ENCODE measurements around the gene FLAD1. TPM values are rescaled to one million over a fixed set of nuclear protein-coding genes. Genes with fewer than 3 reads are reported as not detected.

Gene FLAD1
- total RNA-seq, 1 experiment from 2014 or later: 88.3 TPM

DNA sequence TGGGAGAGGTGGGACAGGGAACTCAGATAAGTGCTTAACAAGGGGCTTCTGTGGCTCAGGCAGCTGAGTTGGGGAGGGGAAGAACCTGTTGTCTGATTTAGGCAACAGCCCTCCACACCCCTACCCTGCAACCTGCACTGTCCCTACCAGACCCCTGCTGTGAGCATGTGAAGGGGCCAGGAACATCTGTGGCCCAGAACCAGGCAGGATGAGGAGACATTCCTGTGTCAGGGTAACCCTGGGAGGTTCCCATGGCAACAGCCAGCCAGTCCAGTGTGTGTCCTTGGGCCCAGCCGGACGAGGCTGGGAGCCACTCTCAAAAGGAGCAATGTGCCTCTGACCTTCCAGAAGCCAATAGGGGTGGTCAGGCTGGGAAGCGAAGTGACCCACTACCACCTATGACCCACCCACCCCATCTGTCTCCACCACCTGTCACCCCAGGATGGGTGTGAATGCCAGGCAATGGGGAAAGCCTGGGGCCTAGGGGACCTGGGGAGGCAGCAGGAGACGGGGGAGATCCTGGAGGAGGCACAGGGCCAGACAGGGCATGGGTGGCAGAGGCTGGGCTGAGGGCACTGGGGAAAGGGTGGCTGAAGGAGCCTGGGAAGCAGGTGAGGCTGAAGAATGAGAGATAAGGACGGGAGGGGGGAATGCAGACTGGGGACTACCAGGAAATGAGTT lies 41.7 kb upstream of the FLAD1 start:
- CTCF ChIA-PET: interaction anchor here (0.8 to 1.5 kb wide), 6 partner anchors 15 to 382 kb away, joined by 3 to 4 read pairs (median 3); no protein-coding TSS in a partner anchor
- H3K4me1 Mint-ChIP-seq: peaks cover 33% of the 10 kb centered on the region

GRCh38 chr1:154943649-154944400 lies 39.3 kb upstream of the FLAD1 start:
- Mint-ChIP-seq H3K4me1 (peaks cover 24% of the 10 kb centered on the region), H3K27me3 (ENCODE audit: low read depth) (no peaks in the 10 kb centered on the region), H3K9me3 (no peaks in the 10 kb centered on the region), H3K36me3 (no peaks in the 10 kb centered on the region), H3K27ac (peak overlapping the region; percentile 82), H3K4me3 (no peak overlapping the region)
- ATAC-seq: peak; percentile 81
- peak; percentile 68 for DNase-seq (ENCODE audit: low spot score)
- peak; percentile 45 for TF ChIP-seq CTCF (IDR thresholded peaks at IDR 0.05)
- TF ChIP-seq, protein P1, sequence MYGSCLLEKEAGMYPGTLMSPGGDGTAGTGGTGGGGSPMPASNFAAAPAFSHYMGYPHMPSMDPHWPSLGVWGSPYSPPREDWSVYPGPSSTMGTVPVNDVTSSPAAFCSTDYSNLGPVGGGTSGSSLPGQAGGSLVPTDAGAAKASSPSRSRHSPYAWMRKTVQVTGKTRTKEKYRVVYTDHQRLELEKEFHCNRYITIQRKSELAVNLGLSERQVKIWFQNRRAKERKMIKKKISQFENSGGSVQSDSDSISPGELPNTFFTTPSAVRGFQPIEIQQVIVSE (CRISPR knock-in tag; IDR thresholded peaks at IDR 0.05; ENCODE audit: borderline replicate concordance): no peak
- POLR2A ChIA-PET: interaction anchor here (0.5 to 1.3 kb wide), 4 partner anchors 12 to 333 kb away, joined by 3 to 7 read pairs (median 4); partner anchors contain the start of gene PBXIP1
- CTCF ChIA-PET: interaction anchor here (0.5 to 2.1 kb wide), 45 partner anchors 11 to 397 kb away, joined by 3 to 14 read pairs (median 4); partner anchors contain the start of genes FLAD1, KCNN3, LENEP and PYGO2

More for the DNA sequence above, 41.7 kb upstream of the FLAD1 start:
- POLR2A ChIA-PET: no interaction called here
- no peaks in the 10 kb centered on the region for H3K9me3 Mint-ChIP-seq
- ATAC-seq (no peak), DNase-seq (ENCODE audit: low spot score) (peak; percentile 51)
- peaks cover under 1% of the 10 kb centered on the region; the same call in 1 of the 2 replicates for H3K27me3 Mint-ChIP-seq (ENCODE audit: low read depth)
- H3K27ac Mint-ChIP-seq: no peak overlapping the region
- H3K4me3 Mint-ChIP-seq: no peak overlapping the region
- H3K36me3 Mint-ChIP-seq: no peaks in the 10 kb centered on the region; the same call in 1 of the 2 replicates
- TF ChIP-seq ZBTB43 (CRISPR knock-in tag; IDR thresholded peaks at IDR 0.05): no peak
- TF ChIP-seq, protein P1 (CRISPR knock-in tag; IDR thresholded peaks at IDR 0.05; ENCODE audit: borderline replicate concordance): no peak

GRCh38 chr1:154944401-154945159 lies 38.6 kb upstream of the FLAD1 start:
- Mint-ChIP-seq H3K9me3 (no peaks in the 10 kb centered on the region), H3K4me3 (no peak overlapping the region), H3K27me3 (ENCODE audit: low read depth) (no peaks in the 10 kb centered on the region), H3K36me3 (no peaks in the 10 kb centered on the region), H3K4me1 (peaks cover 24% of the 10 kb centered on the region), H3K27ac (no peak overlapping the region)
- DNase-seq (ENCODE audit: low spot score) (no peak), ATAC-seq (no peak)
- ChIA-PET POLR2A (interaction anchor here (1.0 to 1.3 kb wide), 2 partner anchors 11 to 50 kb away, joined by 3 to 7 read pairs; partner anchors contain the start of gene PBXIP1), CTCF (interaction anchor here (0.5 to 2.1 kb wide), 49 partner anchors 8 to 398 kb away, joined by 3 to 14 read pairs (median 4); partner anchors contain the start of genes ADAM15, FLAD1, KCNN3 and LENEP)
- TF ChIP-seq GABPB1 (CRISPR knock-in tag; IDR thresholded peaks at IDR 0.05) (peak; percentile 50; the same call in 1 of the 2 replicates), SMAD3 (CRISPR knock-in tag; IDR thresholded peaks at IDR 0.05; ENCODE audit: borderline replicate concordance) (no peak)

- ChIA-PET POLR2A (interaction anchor here (0.5 to 1.6 kb wide), 3 partner anchors 11 to 60 kb away, joined by 3 read pairs; partner anchors contain the start of genes PBXIP1 and SHC1), CTCF (interaction anchor here (0.8 to 2.1 kb wide), 9 partner anchors 9 to 276 kb away, joined by 3 to 8 read pairs (median 3); partner anchors contain the start of genes ADAM15 and PMVK)
- Mint-ChIP-seq H3K9me3 (no peaks in the 10 kb centered on the region), H3K4me1 (peaks cover 21% of the 10 kb centered on the region), H3K27ac (no peak overlapping the region), H3K4me3 (no peak overlapping the region), H3K36me3 (no peaks in the 10 kb centered on the region), H3K27me3 (ENCODE audit: low read depth) (no peaks in the 10 kb centered on the region)
- DNase-seq (ENCODE audit: low spot score) (no peak), ATAC-seq (no peak)
- TF ChIP-seq PRDM15 (CRISPR knock-in tag; IDR thresholded peaks at IDR 0.05): peak; percentile 75
- TF ChIP-seq NR3C1 (CRISPR knock-in tag; conservative IDR thresholded peaks at IDR 0.05; ENCODE audit: low read depth): no peak
Measured at GRCh38 chr1:154945160-154945961, 37.8 kb upstream of the FLAD1 start.
